HepG2 (cell line): ENCODE results near the gene SPARC.

ENCODE experiments used
- MED13 ChIP-seq: sonication (generic); formaldehyde crosslinking; IDR thresholded peaks from 2 replicates; pipeline ENCODE4 v1.5.0; 2020; ENCODE audit warnings: missing genetic modification reagents
- POLR2A ChIP-seq, 2 experiments: IDR thresholded peaks; 2 replicates each; pipeline ENCODE4 v1.6.1; 2011; ENCODE audit warnings: low read depth in 2 of 2, low read length in 2 of 2, mild to moderate bottlenecking in 1 of 2, moderate library complexity in 1 of 2; ENCODE audit not compliant: insufficient read depth in 1 of 2
- TAF1 ChIP-seq: sonication (generic); formaldehyde crosslinking; IDR thresholded peaks from 2 replicates; pipeline ENCODE4 v1.4.0; 2020; ENCODE audit warnings: missing genetic modification reagents
- ZNF644 ChIP-seq: IDR thresholded peaks from 2 replicates; pipeline ENCODE4 v1.6.1; 2016; ENCODE audit warnings: low read depth
- TF ChIP-seq, protein P1 (sequence below): sonication (generic); formaldehyde crosslinking; IDR thresholded peaks from 2 replicates; pipeline ENCODE4 v1.5.0; 2020; ENCODE audit warnings: mild to moderate bottlenecking, missing genetic modification reagents, moderate library complexity
- TF ChIP-seq, protein P2 (sequence below): sonication (generic); formaldehyde crosslinking; IDR thresholded peaks from 2 replicates; pipeline ENCODE4 v1.4.0; 2020; ENCODE audit warnings: missing genetic modification reagents

DNA sequence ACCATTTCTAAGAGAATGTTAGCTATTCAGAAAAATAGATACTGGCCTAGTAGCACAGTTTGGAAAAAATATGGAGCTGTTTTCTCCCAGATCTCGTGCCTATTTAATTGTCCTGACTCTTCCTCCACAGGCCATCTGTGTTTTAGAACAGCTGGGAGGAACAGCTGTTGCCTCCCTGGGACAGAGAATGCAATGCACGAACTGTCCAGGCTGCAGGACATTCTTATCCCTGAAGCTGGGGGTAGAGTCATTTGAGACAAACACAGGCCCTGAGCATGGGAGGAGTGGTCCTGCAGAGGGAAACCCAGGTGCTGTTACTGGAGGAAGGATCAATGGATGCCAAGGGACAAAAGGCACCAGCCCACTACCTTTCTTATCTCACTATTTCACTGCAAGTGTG lies 20.9 kb upstream of the SPARC start:
- TF ChIP-seq POLR2A (IDR thresholded peaks at IDR 0.05; ENCODE audit: insufficient read depth in 1 of 2, low read depth in 2 of 2, low read length in 2 of 2) (no peak), MED13 (CRISPR knock-in tag) (no peak), TAF1 (CRISPR knock-in tag) (no peak), ZNF644 (CRISPR knock-in tag) (no peak)
- TF ChIP-seq, protein P1, sequence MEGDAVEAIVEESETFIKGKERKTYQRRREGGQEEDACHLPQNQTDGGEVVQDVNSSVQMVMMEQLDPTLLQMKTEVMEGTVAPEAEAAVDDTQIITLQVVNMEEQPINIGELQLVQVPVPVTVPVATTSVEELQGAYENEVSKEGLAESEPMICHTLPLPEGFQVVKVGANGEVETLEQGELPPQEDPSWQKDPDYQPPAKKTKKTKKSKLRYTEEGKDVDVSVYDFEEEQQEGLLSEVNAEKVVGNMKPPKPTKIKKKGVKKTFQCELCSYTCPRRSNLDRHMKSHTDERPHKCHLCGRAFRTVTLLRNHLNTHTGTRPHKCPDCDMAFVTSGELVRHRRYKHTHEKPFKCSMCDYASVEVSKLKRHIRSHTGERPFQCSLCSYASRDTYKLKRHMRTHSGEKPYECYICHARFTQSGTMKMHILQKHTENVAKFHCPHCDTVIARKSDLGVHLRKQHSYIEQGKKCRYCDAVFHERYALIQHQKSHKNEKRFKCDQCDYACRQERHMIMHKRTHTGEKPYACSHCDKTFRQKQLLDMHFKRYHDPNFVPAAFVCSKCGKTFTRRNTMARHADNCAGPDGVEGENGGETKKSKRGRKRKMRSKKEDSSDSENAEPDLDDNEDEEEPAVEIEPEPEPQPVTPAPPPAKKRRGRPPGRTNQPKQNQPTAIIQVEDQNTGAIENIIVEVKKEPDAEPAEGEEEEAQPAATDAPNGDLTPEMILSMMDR (CRISPR knock-in tag) = no peak
- TF ChIP-seq, protein P2, sequence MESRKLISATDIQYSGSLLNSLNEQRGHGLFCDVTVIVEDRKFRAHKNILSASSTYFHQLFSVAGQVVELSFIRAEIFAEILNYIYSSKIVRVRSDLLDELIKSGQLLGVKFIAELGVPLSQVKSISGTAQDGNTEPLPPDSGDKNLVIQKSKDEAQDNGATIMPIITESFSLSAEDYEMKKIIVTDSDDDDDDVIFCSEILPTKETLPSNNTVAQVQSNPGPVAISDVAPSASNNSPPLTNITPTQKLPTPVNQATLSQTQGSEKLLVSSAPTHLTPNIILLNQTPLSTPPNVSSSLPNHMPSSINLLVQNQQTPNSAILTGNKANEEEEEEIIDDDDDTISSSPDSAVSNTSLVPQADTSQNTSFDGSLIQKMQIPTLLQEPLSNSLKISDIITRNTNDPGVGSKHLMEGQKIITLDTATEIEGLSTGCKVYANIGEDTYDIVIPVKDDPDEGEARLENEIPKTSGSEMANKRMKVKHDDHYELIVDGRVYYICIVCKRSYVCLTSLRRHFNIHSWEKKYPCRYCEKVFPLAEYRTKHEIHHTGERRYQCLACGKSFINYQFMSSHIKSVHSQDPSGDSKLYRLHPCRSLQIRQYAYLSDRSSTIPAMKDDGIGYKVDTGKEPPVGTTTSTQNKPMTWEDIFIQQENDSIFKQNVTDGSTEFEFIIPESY (CRISPR knock-in tag) = no peak
